ENCODE data around the gene DGKZ.
A peak's percentile ranks its signal among the peaks of the same experiment; 100 is the strongest.

The DGKZ gene

DNA sequence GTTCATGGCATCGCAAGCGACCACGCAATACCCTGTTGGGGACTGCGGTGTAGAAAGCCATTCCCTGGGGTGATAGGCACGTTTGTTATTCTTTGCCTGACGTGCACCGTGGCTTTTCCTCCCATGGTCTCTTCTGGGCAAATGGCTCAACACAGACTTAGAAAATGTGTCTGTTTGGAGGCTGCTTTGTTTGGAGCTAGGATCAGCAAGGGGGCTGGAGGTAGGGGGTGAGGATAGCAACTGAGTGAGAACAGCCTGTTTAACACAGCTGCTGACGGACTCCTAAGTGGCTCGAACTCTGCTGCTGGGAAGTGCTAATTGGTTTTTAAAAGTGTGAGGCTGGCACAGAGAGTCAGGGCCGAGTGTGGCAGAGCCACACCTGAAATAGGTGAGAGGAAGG is 60.4 kb downstream of the DGKZ start:
- TF ChIP-seq, protein P1, sequence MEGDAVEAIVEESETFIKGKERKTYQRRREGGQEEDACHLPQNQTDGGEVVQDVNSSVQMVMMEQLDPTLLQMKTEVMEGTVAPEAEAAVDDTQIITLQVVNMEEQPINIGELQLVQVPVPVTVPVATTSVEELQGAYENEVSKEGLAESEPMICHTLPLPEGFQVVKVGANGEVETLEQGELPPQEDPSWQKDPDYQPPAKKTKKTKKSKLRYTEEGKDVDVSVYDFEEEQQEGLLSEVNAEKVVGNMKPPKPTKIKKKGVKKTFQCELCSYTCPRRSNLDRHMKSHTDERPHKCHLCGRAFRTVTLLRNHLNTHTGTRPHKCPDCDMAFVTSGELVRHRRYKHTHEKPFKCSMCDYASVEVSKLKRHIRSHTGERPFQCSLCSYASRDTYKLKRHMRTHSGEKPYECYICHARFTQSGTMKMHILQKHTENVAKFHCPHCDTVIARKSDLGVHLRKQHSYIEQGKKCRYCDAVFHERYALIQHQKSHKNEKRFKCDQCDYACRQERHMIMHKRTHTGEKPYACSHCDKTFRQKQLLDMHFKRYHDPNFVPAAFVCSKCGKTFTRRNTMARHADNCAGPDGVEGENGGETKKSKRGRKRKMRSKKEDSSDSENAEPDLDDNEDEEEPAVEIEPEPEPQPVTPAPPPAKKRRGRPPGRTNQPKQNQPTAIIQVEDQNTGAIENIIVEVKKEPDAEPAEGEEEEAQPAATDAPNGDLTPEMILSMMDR (IDR thresholded peaks at IDR 0.05; ENCODE audit: low read depth, low read length): no peak
- H3K4me3 ChIP-seq (ENCODE audit: low read depth, low read length): no peak overlapping the region
- in situ Hi-C loops (cut with HindIII; ENCODE audit: low sequenced_read_pairs): no loop called here
- DNase-seq (ENCODE audit: low read depth, low spot score): no peak

DNA sequence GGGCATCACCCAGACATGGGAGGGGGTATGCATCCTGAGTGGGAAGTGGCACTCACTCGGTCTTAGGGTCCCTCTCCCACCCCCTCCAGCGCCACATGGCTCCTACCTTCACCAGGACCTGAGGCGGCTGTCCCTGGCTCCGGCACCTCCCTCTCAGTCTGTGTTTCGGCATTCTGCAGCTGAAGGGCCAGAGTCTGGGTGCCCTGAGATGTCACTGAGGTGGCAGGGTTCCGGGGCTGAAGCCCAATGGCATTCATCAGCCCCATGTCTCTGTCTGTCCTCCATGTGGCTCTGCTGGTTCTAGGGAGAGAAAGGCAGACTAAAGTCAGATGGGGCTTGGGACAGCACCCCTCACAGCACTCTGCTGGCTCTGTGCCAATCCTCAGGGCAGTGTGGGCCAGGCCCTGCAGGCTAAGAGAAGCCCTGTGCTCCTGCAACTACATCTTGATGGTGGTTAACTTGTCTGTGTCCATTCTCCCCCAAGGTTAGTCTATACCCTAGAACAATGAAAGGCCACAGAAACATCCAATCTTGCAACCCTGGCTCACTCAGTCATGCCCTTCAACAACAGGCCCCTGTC is 61.2 kb downstream of the DGKZ start:
- in situ Hi-C loops (cut with HindIII; ENCODE audit: low sequenced_read_pairs): no loop called here
- TF ChIP-seq, protein P1 (IDR thresholded peaks at IDR 0.05; ENCODE audit: low read depth, low read length): no peak

DNA sequence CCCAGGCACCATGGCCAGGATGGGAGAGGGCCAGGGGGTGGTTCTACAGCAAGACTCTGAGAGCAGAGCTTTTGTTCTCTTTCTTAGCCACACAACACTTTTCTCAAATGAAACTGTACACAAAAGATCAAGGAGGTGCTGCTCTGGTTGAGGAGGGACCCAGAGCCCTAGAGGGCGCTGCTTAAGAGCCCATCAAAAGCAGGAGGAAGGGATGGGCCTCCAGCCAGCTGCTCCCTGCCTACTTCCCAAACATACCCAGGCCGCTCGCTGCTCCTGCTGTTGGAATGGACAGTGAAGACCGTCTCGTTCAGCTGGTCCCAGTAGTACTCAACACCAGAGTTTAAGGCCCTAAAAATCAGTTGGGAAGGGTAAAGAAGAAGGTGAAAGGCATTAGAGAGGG is 62.8 kb downstream of the DGKZ start:
- H3K4me3 ChIP-seq (ENCODE audit: low read depth, low read length): no peak overlapping the region
- DNase-seq (ENCODE audit: low read depth, low spot score): peak; percentile 9
- in situ Hi-C loops (cut with HindIII; ENCODE audit: low sequenced_read_pairs): no loop called here
- TF ChIP-seq, protein P1 (IDR thresholded peaks at IDR 0.05; ENCODE audit: low read depth, low read length): peak; percentile 40

More for the DNA sequence above, 61.2 kb downstream of the DGKZ start:
- DNase-seq (ENCODE audit: low read depth, low spot score): no peak
- H3K4me3 ChIP-seq (ENCODE audit: low read depth, low read length): no peak overlapping the region

DNA sequence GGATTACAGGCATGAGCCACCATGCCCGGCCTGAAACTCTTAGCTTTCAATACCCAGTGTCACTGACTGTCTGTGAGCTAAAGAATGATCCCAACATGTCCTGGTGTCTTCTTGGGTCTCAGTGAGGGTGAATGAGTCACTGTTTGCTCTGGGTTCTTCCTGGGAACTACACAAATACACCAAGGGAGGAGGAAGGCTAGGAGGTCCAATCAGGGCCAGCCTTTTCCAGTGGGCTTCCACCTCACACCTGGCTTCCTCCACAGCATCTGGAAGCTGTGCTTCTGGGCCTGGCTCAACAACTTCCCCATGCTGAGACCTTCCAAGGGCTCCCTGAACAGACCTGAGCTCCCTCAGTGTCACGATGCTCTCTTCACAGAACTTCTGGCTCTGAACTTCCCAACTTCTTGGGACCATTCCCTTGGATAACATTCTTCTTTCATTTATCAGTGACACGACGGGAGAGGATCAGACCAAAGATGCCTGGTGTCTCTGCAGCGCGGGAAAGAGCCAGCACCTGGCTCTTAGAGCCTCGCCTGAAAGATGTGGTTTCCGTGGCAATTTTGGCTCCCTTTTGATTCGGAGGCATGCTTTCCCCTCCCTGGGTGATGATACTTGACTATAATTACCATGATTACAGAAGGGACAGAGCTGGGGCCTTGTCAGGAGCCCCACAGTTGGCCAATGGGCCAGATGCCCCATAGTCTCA is 66.7 kb downstream of the DGKZ start:
- TF ChIP-seq, protein P1 (IDR thresholded peaks at IDR 0.05; ENCODE audit: low read depth, low read length): no peak
- in situ Hi-C loops (cut with HindIII; ENCODE audit: low sequenced_read_pairs): no loop called here
- H3K4me3 ChIP-seq (ENCODE audit: low read depth, low read length): no peak overlapping the region
- no peak for DNase-seq (ENCODE audit: low read depth, low spot score)

DNA sequence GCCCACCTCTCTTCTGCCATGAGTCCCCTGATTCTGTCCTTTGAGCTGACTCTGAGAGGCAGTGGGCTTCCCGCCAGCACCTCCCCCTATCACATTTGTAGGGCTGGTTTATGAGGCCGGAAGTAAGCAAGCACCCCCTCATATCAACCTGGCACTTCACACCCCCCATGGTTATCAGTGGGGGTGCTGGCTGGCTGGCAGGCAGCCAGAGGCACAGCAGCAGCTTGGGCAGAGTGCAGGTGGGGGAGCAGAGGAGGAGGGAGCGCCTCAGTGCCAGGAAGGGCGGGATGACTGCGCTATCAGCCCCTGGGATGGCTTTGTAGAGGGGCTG is 67.2 kb downstream of the DGKZ start:
- H3K4me3 ChIP-seq (ENCODE audit: low read depth, low read length): no peak overlapping the region
- DNase-seq (ENCODE audit: low read depth, low spot score): no peak
- TF ChIP-seq, protein P1 (IDR thresholded peaks at IDR 0.05; ENCODE audit: low read depth, low read length): no peak
- in situ Hi-C loops (cut with HindIII; ENCODE audit: low sequenced_read_pairs): no loop called here

DNA sequence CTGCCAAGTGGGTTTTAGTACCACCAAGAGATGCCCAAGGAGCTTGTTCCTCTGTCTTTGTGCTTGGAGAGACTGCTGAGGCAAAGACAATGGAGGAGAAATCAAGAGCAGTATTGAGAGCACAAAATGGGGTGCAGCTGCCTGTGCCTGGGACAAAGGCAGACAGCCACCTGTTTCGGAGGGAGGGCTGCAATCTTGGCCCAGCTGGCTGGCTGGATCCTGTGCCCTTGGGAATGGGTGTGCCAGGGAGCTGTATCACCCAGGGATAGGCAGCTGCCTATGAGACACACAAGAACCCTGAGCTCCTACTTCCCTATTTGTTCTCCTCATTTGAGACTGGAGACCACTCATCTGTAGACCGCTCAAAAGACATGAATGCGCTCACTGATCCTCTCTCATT is 67.6 kb downstream of the DGKZ start:
- H3K4me3 ChIP-seq (ENCODE audit: low read depth, low read length): no peak overlapping the region
- no peak for DNase-seq (ENCODE audit: low read depth, low spot score)
- in situ Hi-C loops (cut with HindIII; ENCODE audit: low sequenced_read_pairs): no loop called here
- TF ChIP-seq, protein P1 (IDR thresholded peaks at IDR 0.05; ENCODE audit: low read depth, low read length): no peak

All from astrocyte of the spinal cord (primary cell).